Activated T-helper 17 cell treated with anti-CD3 and anti-CD28 coated beads, Interleukin-2, amount 50 U/mL, for 72 hours (primary cell): Measurements from ENCODE around the gene SSR1. TPM values are rescaled to one million over a fixed set of nuclear protein-coding genes. Genes with fewer than 3 reads are reported as not detected.

Experiments used
- total RNA-seq, 2 donors: library from RNA; stranded (reverse); gene quantifications; one replicate each; pipeline ENCODE4 v1.2.3, GENCODE V29; 2022

The SSR1 gene
- total RNA-seq, 2 donors from 2014 or later = 101 to 157 TPM

Other genes starting within 250 kb of the SSR1 start
- gene RREB1, start 205.2 kb downstream of the SSR1 start, total RNA-seq = 10 to 100 TPM; 14.8 to 21.9 TPM
- under 1 TPM; 0.16 to 0.30 TPM for gene CAGE1, start 76.5 kb upstream of the SSR1 start, total RNA-seq
- gene RIOK1, start 76.6 kb upstream of the SSR1 start, total RNA-seq = 10 to 100 TPM; 23.4 to 48.9 TPM
- under 1 TPM in 1 of 2 donors, not detected in 1; 0.05 TPM for gene DSP, start 228.5 kb upstream of the SSR1 start, total RNA-seq